ENCODE measurements around the gene SLC27A5.

SLC27A5 gene

GRCh38 chr19:58555920-58556621, 44.3 kb upstream of the SLC27A5 start:
- Histone ChIP-seq H3K27me3 (ENCODE audit: control insufficient read depth, insufficient read depth, low read length) (peaks cover 5% of the 10 kb centered on the region), H3K9me3 (ENCODE audit: control insufficient read depth, insufficient read depth, low read length) (no peaks in the 10 kb centered on the region), H3K4me1 (ENCODE audit: control insufficient read depth, insufficient read depth, low read length) (peaks cover 8% of the 10 kb centered on the region), H3K9ac (ENCODE audit: low read depth, low read length) (no peak overlapping the region), H3K4me3 (ENCODE audit: low read depth, low read length) (no peak overlapping the region), H3K36me3 (ENCODE audit: control insufficient read depth, insufficient read depth, low read length) (peaks cover 30% of the 10 kb centered on the region), H3K27ac (ENCODE audit: low read depth, low read length) (peak overlapping the region; percentile 95)

- no peaks in the 10 kb centered on the region for H3K9me3 ChIP-seq (ENCODE audit: control insufficient read depth, insufficient read depth, low read length)
- H3K4me1 ChIP-seq (ENCODE audit: control insufficient read depth, insufficient read depth, low read length) = peaks cover 8% of the 10 kb centered on the region
- peaks cover 36% of the 10 kb centered on the region for H3K36me3 ChIP-seq (ENCODE audit: control insufficient read depth, insufficient read depth, low read length)
- H3K4me3 ChIP-seq (ENCODE audit: low read depth, low read length) = peak overlapping the region; percentile 43
- peak overlapping the region; percentile 3; the same call in 1 of the 2 replicates for H3K9ac ChIP-seq (ENCODE audit: low read depth, low read length)
- peak overlapping the region; percentile 95 for H3K27ac ChIP-seq (ENCODE audit: low read depth, low read length)
- no peaks in the 10 kb centered on the region for H3K27me3 ChIP-seq (ENCODE audit: control insufficient read depth, insufficient read depth, low read length)
Measured at GRCh38 chr19:58555369-58555885, 43.6 kb upstream of the SLC27A5 start.

- H3K9ac ChIP-seq (ENCODE audit: low read depth, low read length) = peak within 1 kb of the TSS; percentile 85
- peak within 1 kb of the TSS; percentile 76 for H3K4me3 ChIP-seq (ENCODE audit: low read depth, low read length)
- peaks cover 43% of the 10 kb centered on the region for H3K36me3 ChIP-seq (ENCODE audit: control insufficient read depth, insufficient read depth, low read length)
- peak within 1 kb of the TSS; percentile 95 for H3K27ac ChIP-seq (ENCODE audit: low read depth, low read length)
- H3K4me1 ChIP-seq (ENCODE audit: control insufficient read depth, insufficient read depth, low read length) = peaks cover 5% of the 10 kb centered on the region
- H3K27me3 ChIP-seq (ENCODE audit: control insufficient read depth, insufficient read depth, low read length) = no peaks in the 10 kb centered on the region
- H3K9me3 ChIP-seq (ENCODE audit: control insufficient read depth, insufficient read depth, low read length) = no peaks in the 10 kb centered on the region
Measured at GRCh38 chr19:58554494-58555368, 42.9 kb upstream of the SLC27A5 start, which contains the start of gene CHMP2A. CHMP2A (minus strand) TSS chr19:58555105; CDS start chr19:58554212, 893 bp downstream.

GRCh38 chr19:58553799-58554493, 42.2 kb upstream of the SLC27A5 start:
- Histone ChIP-seq H3K27me3 (ENCODE audit: control insufficient read depth, insufficient read depth, low read length) (no peaks in the 10 kb centered on the region), H3K4me1 (ENCODE audit: control insufficient read depth, insufficient read depth, low read length) (peaks cover 3% of the 10 kb centered on the region), H3K27ac (ENCODE audit: low read depth, low read length) (peak overlapping the region; percentile 95), H3K9ac (ENCODE audit: low read depth, low read length) (peak overlapping the region; percentile 85), H3K4me3 (ENCODE audit: low read depth, low read length) (peak overlapping the region; percentile 76), H3K36me3 (ENCODE audit: control insufficient read depth, insufficient read depth, low read length) (peaks cover 51% of the 10 kb centered on the region), H3K9me3 (ENCODE audit: control insufficient read depth, insufficient read depth, low read length) (no peaks in the 10 kb centered on the region)

- Histone ChIP-seq H3K9me3 (ENCODE audit: control insufficient read depth, insufficient read depth, low read length) (no peaks in the 10 kb centered on the region), H3K27me3 (ENCODE audit: control insufficient read depth, insufficient read depth, low read length) (no peaks in the 10 kb centered on the region), H3K27ac (ENCODE audit: low read depth, low read length) (no peak overlapping the region), H3K9ac (ENCODE audit: low read depth, low read length) (no peak overlapping the region), H3K36me3 (ENCODE audit: control insufficient read depth, insufficient read depth, low read length) (peaks cover 64% of the 10 kb centered on the region), H3K4me1 (ENCODE audit: control insufficient read depth, insufficient read depth, low read length) (peaks cover 3% of the 10 kb centered on the region), H3K4me3 (ENCODE audit: low read depth, low read length) (no peak overlapping the region)
Measured at GRCh38 chr19:58552655-58553054, 40.9 kb upstream of the SLC27A5 start.

- H3K4me3 ChIP-seq (ENCODE audit: low read depth, low read length) = no peak overlapping the region
- H3K27me3 ChIP-seq (ENCODE audit: control insufficient read depth, insufficient read depth, low read length) = no peaks in the 10 kb centered on the region
- H3K27ac ChIP-seq (ENCODE audit: low read depth, low read length) = no peak overlapping the region
- H3K9ac ChIP-seq (ENCODE audit: low read depth, low read length) = no peak overlapping the region
- H3K4me1 ChIP-seq (ENCODE audit: control insufficient read depth, insufficient read depth, low read length) = peaks cover 3% of the 10 kb centered on the region
- peaks cover 68% of the 10 kb centered on the region for H3K36me3 ChIP-seq (ENCODE audit: control insufficient read depth, insufficient read depth, low read length)
- no peaks in the 10 kb centered on the region for H3K9me3 ChIP-seq (ENCODE audit: control insufficient read depth, insufficient read depth, low read length)
Measured at GRCh38 chr19:58551577-58552471, 40.0 kb upstream of the SLC27A5 start.

GRCh38 chr19:58551123-58551497, 39.3 kb upstream of the SLC27A5 start:
- Histone ChIP-seq H3K4me3 (ENCODE audit: low read depth, low read length) (no peak overlapping the region), H3K4me1 (ENCODE audit: control insufficient read depth, insufficient read depth, low read length) (peaks cover 6% of the 10 kb centered on the region), H3K27ac (ENCODE audit: low read depth, low read length) (no peak overlapping the region), H3K36me3 (ENCODE audit: control insufficient read depth, insufficient read depth, low read length) (peaks cover 68% of the 10 kb centered on the region), H3K9me3 (ENCODE audit: control insufficient read depth, insufficient read depth, low read length) (no peaks in the 10 kb centered on the region), H3K27me3 (ENCODE audit: control insufficient read depth, insufficient read depth, low read length) (no peaks in the 10 kb centered on the region), H3K9ac (ENCODE audit: low read depth, low read length) (no peak overlapping the region)

GRCh38 chr19:58550362-58551122, 38.8 kb upstream of the SLC27A5 start:
- Histone ChIP-seq H3K27me3 (ENCODE audit: control insufficient read depth, insufficient read depth, low read length) (no peaks in the 10 kb centered on the region), H3K9me3 (ENCODE audit: control insufficient read depth, insufficient read depth, low read length) (no peaks in the 10 kb centered on the region), H3K36me3 (ENCODE audit: control insufficient read depth, insufficient read depth, low read length) (peaks cover 69% of the 10 kb centered on the region), H3K4me1 (ENCODE audit: control insufficient read depth, insufficient read depth, low read length) (peaks cover 7% of the 10 kb centered on the region), H3K4me3 (ENCODE audit: low read depth, low read length) (no peak overlapping the region), H3K27ac (ENCODE audit: low read depth, low read length) (no peak overlapping the region), H3K9ac (ENCODE audit: low read depth, low read length) (no peak overlapping the region)

- H3K9me3 ChIP-seq (ENCODE audit: control insufficient read depth, insufficient read depth, low read length) = no peaks in the 10 kb centered on the region
- no peak overlapping the region for H3K27ac ChIP-seq (ENCODE audit: low read depth, low read length)
- 0 out of 2 replicates have a peak, but pooled peaks cover 5% of the 10 kb centered on the region for H3K4me1 ChIP-seq (ENCODE audit: control insufficient read depth, insufficient read depth, low read length)
- H3K27me3 ChIP-seq (ENCODE audit: control insufficient read depth, insufficient read depth, low read length) = no peaks in the 10 kb centered on the region
- no peak overlapping the region for H3K4me3 ChIP-seq (ENCODE audit: low read depth, low read length)
- H3K36me3 ChIP-seq (ENCODE audit: control insufficient read depth, insufficient read depth, low read length) = peaks cover 71% of the 10 kb centered on the region
- H3K9ac ChIP-seq (ENCODE audit: low read depth, low read length) = no peak overlapping the region
Measured at GRCh38 chr19:58549664-58550361, 38.0 kb upstream of the SLC27A5 start.
